CD4-positive, alpha-beta T cell treated with Interleukin-17A for 1 hour (primary cell): ENCODE results near the gene AKAP12.

Experiments used
- DNase-seq: peaks from one replicate; pipeline ENCODE4 v3.0.0-alpha.2; 2020

AKAP12 gene

DNA sequence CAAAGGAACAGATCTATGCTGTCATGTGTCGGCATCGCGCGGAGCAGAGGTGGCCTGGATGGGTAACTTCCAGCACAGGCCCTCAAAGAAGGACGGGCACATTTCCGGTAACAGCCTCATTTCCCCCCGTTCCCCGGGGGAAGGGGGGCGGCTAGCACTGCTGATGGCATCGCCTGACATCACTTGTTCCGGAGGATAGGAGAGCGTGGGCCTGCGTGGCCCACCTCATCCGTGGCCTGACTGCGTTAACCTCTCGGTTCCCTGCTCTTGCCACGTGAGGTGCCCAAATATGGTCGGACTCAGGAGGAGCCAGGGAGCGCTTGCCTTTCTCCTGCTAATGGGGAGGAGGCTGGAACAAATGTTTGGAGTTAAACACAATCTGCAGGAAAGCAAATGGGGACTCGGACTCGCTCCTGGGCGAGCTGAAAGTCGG lies at the start of gene AKAP12:
Gene AKAP12, plus strand, starts transcription at position 365 of the 433 bp plus-strand sequence. CDS start 596 bp downstream, outside the sequence.
- DNase-seq: no peak

GRCh38 chr6:151191527-151191926 lies 48.2 kb upstream of the AKAP12 start:
- no peak for DNase-seq

GRCh38 chr6:151196555-151196954 lies 43.2 kb upstream of the AKAP12 start:
- no peak for DNase-seq

GRCh38 chr6:151197556-151197955 lies 42.2 kb upstream of the AKAP12 start:
- no peak for DNase-seq

- DNase-seq: no peak
Measured at GRCh38 chr6:151199991-151200390, 39.8 kb upstream of the AKAP12 start.

- DNase-seq: no peak
Measured at GRCh38 chr6:151205721-151206600, 33.8 kb upstream of the AKAP12 start.

GRCh38 chr6:151207674-151208073 lies 32.1 kb upstream of the AKAP12 start:
- no peak for DNase-seq

DNA sequence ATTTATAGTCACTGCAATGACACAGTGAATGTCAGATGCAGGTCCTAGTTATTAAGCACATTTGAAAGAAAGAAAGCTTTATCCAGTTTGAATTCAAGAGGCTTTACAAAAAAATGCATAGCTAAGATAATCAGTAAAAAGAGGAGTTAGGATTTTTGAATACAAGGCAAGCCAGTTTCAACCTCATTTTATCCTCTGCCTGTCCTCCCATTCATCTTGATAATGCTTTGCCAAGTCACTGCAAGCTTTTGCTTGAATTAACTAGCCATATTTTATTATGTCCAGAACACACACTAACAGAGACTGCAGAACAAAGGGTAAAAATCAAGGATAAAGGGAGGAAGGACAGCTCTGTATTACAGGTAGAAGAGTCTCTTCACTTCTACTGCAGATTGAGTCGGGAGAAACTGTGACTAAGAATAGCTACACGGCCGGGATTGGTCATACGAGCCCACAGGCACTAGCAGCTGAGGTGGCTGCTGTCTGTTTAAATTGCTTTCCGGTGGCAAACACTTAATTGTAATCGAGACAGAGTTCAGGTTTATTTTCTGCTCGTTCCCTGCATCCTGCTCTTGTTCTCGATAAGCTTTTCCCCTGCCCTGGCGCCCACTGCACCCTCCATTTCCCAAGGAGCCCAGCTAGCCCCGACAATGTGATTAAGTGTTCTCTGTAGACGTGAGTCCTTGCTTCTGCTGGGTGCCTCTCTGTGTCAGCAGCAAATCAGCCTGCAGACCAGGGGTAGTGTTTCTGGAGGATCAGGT lies 30.5 kb upstream of the AKAP12 start:
- no peak for DNase-seq

DNA sequence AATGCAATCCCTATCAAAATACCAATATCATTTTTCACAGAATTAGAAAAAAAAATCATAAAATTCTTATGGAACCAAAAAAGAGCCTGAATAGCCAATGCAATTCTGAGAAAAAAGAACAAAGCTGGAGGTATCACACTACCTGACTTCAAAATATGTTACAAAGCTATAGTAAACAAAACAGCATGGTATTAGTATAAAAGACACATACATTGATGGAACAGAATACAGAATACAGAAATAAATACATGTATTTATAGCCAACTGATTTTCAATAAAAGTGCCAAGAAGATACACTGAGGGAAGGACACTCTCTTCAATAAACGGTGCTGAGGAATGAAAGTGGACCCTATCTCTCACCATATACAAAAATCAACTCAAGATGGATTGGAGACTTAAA lies 28.7 kb upstream of the AKAP12 start:
- DNase-seq: no peak

GRCh38 chr6:151213352-151213751 lies 26.4 kb upstream of the AKAP12 start:
- DNase-seq: no peak

- DNase-seq: no peak
Measured at GRCh38 chr6:151215999-151216398, 23.8 kb upstream of the AKAP12 start.

- DNase-seq: no peak
Measured at GRCh38 chr6:151216804-151217203, 23.0 kb upstream of the AKAP12 start.

DNA sequence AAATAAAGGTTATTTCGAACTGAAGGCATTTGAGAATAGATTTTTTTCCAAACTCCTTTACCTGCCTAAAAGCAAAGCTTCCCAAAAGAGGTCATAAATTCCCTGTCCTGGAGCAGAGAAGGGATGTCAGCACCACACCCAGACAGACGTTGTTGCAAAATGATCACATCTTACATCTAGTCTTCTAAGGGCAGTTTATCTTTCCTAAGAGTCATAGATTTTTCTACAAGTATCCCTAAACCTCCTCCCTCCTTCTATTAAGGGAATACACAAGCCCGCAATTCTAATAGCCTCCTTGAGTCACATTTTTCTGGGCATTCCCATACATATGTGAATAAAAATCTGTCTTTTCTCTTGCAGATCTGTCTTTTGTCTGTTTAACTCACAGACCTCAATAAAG lies 20.6 kb upstream of the AKAP12 start:
- DNase-seq: no peak

GRCh38 chr6:151224076-151224475 lies 15.7 kb upstream of the AKAP12 start:
- no peak for DNase-seq

DNA sequence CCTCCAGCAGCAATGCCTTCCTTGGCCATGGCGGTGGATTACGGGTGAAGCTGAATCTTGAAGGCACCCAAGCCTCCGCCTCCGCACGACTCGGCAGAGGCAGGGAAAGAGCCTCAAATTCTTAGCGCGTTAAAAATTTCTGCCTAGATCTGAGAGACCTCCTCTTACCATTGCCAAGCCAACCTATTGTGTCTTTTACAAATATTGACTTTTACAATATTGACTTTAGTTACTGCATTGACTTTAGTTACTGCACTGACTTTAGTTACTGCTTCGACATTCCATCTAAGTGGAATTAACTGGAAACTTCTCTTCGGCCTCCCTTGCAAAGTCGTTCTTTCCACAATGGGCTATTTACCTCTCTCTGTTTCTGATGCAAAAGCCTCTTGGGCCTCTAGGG lies 13.8 kb upstream of the AKAP12 start:
- no peak for DNase-seq

- DNase-seq: no peak
Measured at GRCh38 chr6:151228788-151229400, 10.9 kb upstream of the AKAP12 start.

DNA sequence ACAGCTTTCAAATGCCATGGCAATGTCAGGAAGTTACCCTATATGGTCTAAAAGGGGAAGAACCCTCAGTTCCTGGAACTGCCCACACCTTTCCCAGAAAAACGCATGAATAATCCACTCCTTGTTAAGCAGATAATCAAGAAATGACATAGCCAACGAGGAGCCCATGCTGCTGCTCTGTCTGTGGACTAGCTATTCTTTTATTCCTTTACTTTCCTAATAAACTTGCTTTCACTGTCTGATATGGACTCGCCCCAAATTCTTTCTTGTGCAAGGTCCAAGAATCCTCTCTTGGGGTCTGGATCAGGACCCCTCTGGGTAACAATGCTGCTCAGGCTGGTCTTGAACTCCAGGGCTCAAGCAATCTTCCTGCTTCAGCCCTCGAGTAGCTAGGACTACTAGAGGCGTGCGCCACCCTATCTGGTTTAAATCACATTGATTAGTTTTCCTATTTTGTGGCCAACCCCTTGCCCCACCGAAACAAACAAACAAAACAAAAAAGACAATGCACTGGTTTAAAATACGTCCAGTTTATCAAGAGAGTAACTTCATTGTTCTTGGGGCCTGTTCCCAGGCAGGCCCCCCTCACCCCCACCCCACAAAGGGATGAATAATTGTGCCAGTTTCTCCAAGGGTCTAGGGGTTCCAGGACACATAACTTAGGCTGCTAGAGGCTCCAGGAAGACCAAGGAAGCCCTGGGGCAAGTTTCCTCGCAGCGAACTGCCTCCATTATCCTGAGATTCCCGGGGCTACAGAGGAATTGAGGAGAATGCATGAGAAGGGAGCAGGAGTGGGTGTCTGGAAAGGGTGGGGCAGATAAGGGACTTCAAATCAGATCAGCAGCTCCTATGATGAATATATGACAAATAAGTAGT lies 10.1 kb upstream of the AKAP12 start:
- no peak for DNase-seq

- no peak for DNase-seq
Measured at GRCh38 chr6:151230277-151230577, 9.5 kb upstream of the AKAP12 start.

DNA sequence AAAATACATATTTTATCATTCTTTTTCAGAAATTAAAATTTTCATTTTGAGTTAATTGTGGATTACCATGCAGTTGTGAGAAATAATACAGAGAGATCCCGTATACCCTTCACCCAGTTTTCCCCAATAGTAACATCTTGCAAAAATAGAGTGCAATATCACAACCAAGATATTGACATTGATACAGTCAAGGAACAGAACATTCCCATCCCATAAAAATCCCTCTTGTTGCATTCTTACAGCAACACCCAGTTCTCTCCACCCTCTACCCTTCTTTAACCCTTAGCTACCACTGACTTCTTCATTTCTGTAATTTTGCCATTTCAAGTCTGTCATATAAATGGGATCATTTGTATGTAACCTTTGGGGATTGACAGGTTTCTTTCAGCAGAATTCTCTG lies 6.9 kb upstream of the AKAP12 start:
- no peak for DNase-seq

DNA sequence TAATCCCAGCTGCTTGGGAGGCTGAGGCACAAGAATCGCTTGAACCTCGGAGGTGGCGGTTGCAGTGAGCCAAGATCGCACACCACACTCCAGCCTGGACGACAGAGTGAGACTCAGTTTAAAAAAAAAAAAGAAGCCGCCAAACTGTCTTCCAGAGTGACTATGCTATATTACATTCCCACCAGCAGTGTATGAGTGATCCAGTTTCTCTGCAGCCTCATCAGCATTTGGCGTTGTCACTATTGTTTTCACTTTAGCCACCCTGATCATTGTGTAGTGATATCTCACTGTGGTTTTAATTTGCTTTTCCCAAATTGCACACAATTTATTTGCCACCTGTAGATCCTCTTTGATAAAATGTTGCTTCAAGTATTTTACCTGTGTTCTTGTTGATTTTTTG lies 6.0 kb upstream of the AKAP12 start:
- DNase-seq: no peak

- no peak for DNase-seq
Measured at GRCh38 chr6:151236668-151237401, 2.9 kb upstream of the AKAP12 start.

GRCh38 chr6:151240036-151240685 lies 394 bp downstream of the AKAP12 start:
- no peak for DNase-seq
